Mononuclear cell (primary cell): ENCODE measurements around the gene SMIM43. TPM values are rescaled to one million over a fixed set of nuclear protein-coding genes. Genes with fewer than 3 reads are reported as not detected.

Experiments used
- H3K27me3 ChIP-seq: 2 replicates; pipeline ENCODE4 v1.6.0; 2011; ENCODE audit warnings: low read length, control low read depth; ENCODE audit not compliant: insufficient read depth
- H3K4me1 ChIP-seq: 2 replicates; pipeline ENCODE4 v1.5.1; 2011; ENCODE audit warnings: mild to moderate bottlenecking, low read length, control low read depth; ENCODE audit not compliant: insufficient read depth
- H3K4me3 ChIP-seq: 2 replicates; pipeline ENCODE4 v1.5.1; 2011; ENCODE audit warnings: mild to moderate bottlenecking, low read length, moderate library complexity
- H3K9me3 ChIP-seq: 2 replicates; pipeline ENCODE4 v1.5.1; 2011; ENCODE audit warnings: low read depth, mild to moderate bottlenecking, control low read depth, low read length
- total RNA-seq: library from RNA; depleted of rRNA; stranded (reverse); fragments of >200 nt; gene quantifications from one replicate; pipeline ENCODE4 v1.2.3, GENCODE V29; 2012

The SMIM43 gene
- total RNA-seq = not detected

DNA sequence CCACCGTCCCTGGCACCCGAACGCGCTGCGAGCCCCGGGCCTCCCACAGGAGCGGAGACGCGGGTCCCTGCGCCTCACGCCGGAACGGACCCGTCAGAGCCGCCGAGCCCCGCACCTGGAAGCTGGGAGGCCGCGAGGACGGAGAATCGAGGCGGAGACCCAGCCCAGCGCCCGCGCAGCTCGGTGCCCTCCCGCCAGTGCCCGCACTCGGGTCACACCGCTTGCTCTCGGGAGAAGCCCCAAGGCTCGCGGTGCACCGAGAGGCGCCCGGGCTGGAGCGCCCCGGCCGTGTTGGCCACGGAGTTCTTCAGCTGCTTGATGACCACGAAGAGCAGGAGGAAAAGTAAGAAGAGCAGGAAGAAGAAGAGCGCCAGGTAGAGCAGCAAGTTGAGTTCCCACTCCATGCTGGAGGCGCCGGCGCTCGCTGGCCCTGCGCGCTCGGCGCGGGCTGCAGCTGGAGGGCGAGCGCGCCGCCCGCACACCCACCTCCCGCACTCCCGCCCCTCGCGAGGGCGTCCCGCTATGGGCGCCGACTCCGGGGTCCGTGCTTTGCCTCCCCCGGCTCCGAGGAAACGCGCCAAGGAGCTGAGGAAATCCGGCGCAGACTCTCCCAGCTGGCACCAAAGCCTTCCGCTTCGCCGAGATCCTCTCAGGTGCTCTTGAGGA lies at the start of gene SMIM43:
TSS of gene SMIM43 (minus strand) at position 463 of the 666 bp plus-strand sequence. CDS start at position 404, 59 bp downstream.
- peaks cover 81% of the 10 kb centered on the region for H3K27me3 ChIP-seq
- no peak within 1 kb of the TSS for H3K4me3 ChIP-seq
- H3K9me3 ChIP-seq = no peaks in the 10 kb centered on the region
- no peaks in the 10 kb centered on the region for H3K4me1 ChIP-seq

DNA sequence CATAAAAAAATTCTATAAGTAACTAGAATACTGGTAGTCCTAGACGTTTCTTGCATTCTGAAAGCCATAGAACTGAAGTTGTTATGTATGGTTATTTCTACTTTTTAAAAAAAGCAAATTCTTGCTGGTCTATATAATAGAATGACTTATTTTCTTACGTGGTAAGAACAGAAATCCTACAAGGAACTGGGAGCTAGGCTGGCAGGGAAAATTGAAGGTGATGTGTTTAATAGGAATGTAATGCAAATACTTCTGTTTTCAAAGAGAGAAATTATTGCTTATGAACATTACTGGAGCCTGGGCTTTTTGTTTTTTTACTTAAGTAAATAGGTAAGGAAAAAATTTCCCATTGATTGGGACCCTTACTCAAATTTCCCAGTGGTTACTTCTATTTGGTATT lies 49.8 kb upstream of the SMIM43 start:
- Histone ChIP-seq H3K4me3 (no peak overlapping the region), H3K27me3 (no peaks in the 10 kb centered on the region), H3K9me3 (no peaks in the 10 kb centered on the region), H3K4me1 (no peaks in the 10 kb centered on the region)

DNA sequence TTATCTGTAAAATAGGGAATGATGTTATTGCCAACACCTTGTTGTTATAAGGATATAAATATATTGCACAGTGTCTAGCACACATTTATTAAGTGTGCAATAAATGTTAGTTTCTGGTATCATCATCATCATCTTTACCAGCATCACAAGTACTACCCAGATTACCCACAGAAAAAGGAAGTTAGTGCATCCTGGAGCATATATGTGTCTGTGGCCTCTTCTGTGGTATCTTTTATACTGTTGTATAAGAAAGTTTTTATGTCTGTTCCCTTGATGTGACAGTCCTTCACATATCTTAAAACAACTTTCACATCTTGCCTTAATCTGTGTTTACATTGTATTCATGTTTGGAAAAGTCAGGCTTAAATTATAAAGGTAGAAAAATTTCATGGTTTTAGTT lies 46.2 kb upstream of the SMIM43 start:
- Histone ChIP-seq H3K4me3 (no peak overlapping the region), H3K27me3 (no peaks in the 10 kb centered on the region), H3K4me1 (no peaks in the 10 kb centered on the region), H3K9me3 (no peaks in the 10 kb centered on the region)

DNA sequence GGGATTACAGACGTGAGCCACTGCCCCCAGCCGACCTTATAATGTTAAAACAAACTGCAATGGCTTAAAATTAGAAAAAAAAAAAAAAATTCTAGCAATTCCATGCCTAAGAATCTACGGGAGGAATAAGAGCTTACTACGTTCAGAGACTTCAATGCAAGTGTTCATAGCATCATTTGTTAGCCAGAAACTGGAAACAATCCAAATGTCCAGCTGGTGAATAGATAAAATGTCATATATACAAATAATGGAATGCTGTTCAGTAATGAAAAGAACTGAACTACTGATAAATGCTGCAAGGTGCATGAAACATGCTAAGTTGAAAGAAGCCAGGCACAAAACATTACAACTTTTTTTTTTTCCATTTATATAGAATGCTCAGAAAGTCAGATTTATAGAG lies 41.4 kb upstream of the SMIM43 start:
- Histone ChIP-seq H3K27me3 (no peaks in the 10 kb centered on the region), H3K4me1 (peaks cover 6% of the 10 kb centered on the region), H3K4me3 (no peak overlapping the region), H3K9me3 (no peaks in the 10 kb centered on the region)

DNA sequence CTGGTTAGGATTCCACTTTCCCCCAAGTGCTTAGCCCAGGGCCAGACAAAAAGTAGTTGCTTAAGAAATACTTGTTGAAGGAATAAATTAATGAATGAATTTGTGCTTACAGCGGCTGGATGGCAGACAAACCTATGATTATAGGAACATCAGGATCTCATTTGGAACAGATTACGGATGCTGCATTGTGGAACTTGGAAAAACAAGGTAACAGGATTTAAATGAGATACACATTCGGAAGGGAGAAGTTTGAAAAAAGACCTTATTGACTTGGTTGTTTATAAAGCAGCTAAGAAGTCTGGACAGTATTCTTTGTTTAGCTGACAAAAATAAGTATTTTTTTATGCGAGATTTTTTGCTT lies 36.7 kb upstream of the SMIM43 start:
- peak overlapping the region; percentile 89 for H3K4me3 ChIP-seq
- H3K27me3 ChIP-seq = no peaks in the 10 kb centered on the region
- H3K4me1 ChIP-seq = peaks cover 14% of the 10 kb centered on the region
- no peaks in the 10 kb centered on the region for H3K9me3 ChIP-seq

DNA sequence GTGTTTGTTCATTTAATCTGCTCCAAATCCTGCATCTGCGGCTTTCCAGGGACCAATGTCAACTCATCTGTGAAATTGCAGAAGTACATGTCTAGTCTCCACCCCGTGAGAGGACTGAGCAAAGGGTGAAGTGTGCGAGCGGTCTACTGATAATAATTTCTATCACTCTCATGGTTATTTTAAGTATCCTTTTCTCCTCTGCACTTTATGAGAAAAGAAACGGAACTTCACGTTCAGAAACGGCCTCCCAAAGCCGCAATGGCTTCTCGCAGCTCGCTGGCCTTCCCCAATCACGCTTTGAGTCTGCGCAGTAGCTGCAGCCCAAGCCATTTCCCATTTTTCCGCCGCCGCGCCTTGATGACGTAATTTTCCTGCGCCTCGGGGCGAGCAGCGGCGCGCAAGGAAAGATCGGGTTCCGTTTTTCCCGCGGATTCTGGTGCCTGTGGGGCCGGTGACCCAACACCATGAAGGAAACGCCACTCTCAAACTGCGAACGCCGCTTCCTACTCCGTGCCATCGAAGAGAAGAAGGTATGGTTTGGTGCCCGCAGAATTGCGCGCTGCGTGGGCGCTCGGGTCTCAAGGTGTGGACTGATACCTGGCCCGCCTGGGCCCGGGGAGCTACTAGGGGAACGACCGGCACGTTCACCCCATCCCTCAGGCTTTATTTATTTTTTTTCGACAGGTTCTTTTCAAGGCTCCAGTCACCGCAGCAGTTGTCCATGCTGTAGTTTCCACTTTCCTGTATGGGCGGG lies 36.2 kb upstream of the SMIM43 start, which contains the start of gene EXOSC9:
TSS of gene EXOSC9 (plus strand) at position 363 of the 754 bp plus-strand sequence. CDS start at position 465, 102 bp downstream.
- no peaks in the 10 kb centered on the region for H3K27me3 ChIP-seq
- H3K9me3 ChIP-seq = no peaks in the 10 kb centered on the region
- peak within 1 kb of the TSS; percentile 89 for H3K4me3 ChIP-seq
- H3K4me1 ChIP-seq = peaks cover 14% of the 10 kb centered on the region

DNA sequence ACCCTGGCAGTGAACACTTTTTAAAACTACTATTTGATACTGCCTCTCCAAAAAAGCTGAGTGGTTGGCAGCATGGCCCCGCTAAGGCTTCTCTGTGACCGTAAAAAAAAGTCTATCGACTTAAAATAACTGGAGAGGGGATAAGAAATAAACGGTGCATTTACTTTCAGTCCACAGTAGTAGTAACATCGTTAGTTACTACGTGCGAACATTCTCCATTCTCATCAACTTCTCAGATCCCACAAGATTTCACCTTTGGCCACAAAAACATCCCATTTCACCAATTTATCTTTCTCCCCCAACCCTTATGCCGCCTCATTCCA lies 35.6 kb upstream of the SMIM43 start:
- Histone ChIP-seq H3K4me3 (peak overlapping the region; percentile 89), H3K27me3 (no peaks in the 10 kb centered on the region), H3K4me1 (peaks cover 14% of the 10 kb centered on the region), H3K9me3 (no peaks in the 10 kb centered on the region)

DNA sequence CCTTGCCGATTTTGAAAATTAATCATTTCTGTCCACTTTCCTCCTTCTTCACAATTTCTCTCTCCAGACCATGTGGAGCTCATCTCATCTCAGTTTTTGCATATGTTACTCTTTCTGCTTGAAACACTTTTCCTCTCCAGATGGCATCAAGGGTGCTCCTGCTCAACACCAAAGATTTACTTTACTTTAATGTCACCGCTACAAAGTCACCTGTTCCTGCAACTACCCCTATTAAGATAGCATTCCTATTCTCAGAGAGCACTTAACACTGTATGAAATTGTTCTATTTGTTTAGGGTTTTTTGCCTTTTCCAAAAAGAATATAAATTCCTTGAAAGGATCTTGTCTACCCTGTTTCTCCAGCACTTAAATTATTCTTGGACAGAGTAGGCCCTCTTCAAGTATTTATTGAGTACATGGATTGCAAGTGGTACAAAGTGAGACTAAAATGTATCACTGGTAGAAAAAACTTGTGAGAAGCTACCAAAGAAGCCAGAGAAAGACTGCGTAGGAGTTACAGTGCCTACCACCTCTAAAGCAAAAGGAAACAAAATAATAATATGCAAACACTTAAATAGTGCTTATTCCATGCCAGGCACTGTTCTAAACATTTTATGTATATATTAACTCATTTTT lies 35.0 kb upstream of the SMIM43 start:
- no peaks in the 10 kb centered on the region for H3K9me3 ChIP-seq
- peaks cover 14% of the 10 kb centered on the region for H3K4me1 ChIP-seq
- no peaks in the 10 kb centered on the region for H3K27me3 ChIP-seq
- H3K4me3 ChIP-seq = no peak overlapping the region

DNA sequence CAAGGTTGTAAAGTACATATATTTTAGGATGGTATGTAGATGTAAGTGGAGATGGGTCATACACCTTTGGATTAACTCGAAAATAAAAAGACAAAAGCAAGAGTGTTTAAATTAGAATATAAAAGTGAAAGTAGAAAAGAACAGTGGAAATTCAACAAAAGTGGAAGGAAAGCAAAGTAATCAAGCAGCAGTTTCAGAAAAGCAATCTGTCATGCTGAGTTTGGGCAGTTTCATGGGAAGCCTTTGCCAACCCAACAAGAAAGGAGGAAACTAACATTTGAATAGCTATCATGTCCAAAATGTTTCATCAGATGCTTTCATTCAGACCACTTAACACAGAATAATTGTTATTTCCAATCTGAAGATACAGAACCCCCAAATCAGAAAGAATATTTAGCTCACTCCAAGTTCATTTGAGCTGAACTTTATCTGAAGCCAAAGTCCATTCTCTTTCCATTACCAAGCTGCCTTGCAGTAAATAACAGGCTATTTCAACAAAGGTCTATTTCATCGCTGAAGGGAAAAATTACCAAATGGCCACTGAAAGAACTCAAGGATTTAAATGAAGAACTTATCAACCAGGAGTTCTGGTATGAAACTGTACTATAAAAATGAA lies 34.4 kb upstream of the SMIM43 start:
- peaks cover 14% of the 10 kb centered on the region for H3K4me1 ChIP-seq
- no peaks in the 10 kb centered on the region for H3K9me3 ChIP-seq
- H3K27me3 ChIP-seq = peaks cover 2% of the 10 kb centered on the region
- H3K4me3 ChIP-seq = no peak overlapping the region

DNA sequence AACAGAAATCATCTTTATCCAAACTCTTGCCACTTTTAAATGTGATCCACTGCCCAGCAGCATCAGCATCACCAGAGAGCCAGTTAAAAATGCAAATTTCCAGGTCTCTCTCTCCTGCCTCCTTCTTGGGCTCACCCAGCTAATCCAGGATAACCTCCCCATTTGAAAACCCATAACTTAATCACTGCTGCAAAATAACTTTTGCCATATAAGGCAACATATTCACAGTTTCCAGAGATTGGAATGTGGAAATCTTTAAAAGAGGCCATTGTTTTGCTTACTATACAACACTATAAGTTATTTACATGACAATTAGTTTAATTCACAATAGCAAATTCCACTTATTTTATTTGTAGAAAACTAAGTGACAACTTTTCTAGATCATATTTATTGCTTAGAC lies 31.3 kb upstream of the SMIM43 start:
- Histone ChIP-seq H3K4me1 (peaks cover 8% of the 10 kb centered on the region), H3K4me3 (no peak overlapping the region), H3K9me3 (no peaks in the 10 kb centered on the region), H3K27me3 (peaks cover 7% of the 10 kb centered on the region)

DNA sequence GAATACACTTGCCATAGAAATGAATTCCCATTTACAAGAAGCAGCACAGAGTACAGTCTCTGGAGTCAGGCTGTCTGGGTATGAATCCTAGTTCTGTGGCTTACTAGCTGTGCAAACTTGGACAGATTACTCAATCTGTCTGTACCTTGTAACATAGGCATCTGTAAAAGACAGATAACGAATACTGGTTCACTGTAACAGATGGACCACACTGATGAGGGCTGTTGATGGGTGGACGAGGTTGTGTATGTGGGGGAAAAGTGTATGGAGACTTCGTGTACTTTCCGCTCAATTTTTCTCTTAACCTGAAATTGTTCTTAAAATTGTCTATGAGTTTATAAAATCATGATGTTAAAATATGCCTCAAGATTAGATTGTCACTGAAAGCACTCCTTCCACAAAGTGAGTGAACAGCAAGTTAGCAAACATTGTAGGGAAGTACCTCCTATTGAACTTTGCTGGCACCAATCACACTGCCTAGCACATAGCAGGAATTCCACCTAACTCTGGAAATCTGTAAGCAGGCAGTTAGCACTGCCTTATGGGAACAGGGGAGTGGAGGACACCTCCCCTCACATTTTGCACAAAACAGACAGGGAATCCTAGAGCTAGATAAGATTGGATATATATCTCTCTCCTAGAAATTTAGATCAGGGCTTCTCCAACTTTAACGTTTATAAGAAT lies 29.7 kb upstream of the SMIM43 start:
- H3K27me3 ChIP-seq = peaks cover 7% of the 10 kb centered on the region
- H3K4me3 ChIP-seq = no peak overlapping the region
- H3K4me1 ChIP-seq = peaks cover 3% of the 10 kb centered on the region
- no peaks in the 10 kb centered on the region for H3K9me3 ChIP-seq

DNA sequence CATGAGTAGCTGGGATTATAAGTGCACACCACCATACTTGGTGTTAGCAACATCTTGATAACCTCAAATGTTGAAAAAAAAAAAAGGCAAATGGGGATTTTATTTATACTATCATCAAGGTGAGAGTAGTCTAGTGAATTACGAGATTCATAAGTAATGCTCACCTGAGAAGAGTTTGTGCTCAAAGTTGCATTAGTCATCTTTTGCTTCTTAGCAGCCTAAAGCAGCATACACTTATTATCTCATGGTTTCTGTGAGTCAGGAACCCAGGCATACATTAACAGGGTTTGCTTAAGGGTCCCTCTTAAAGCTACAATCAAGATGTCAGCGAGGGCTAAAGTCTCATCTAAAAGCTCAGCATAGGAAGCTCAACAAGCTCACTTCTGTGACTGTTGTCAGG lies 28.0 kb upstream of the SMIM43 start:
- Histone ChIP-seq H3K27me3 (peaks cover 11% of the 10 kb centered on the region), H3K4me1 (no peaks in the 10 kb centered on the region), H3K4me3 (no peak overlapping the region), H3K9me3 (no peaks in the 10 kb centered on the region)

DNA sequence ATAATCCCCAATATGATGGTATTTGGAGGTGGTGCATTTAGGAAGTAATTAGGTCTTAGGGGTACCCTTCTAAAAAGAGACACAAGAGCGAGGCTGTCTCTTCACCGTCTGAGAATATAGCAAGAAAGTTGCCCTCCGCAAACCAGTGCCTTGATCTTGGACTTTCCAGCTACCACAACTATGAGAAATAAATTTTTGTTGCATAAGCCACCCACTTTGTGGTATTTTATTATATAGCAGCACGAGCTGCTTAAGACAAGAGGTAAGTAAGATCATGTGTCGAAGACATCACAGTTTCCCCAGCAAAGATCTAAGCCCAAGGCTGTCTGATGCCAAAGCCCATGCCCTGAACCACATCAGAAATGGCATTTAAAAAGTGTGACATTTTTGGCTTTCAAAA lies 26.5 kb upstream of the SMIM43 start:
- no peaks in the 10 kb centered on the region for H3K4me1 ChIP-seq
- H3K27me3 ChIP-seq = peaks cover 21% of the 10 kb centered on the region
- no peak overlapping the region for H3K4me3 ChIP-seq
- no peaks in the 10 kb centered on the region for H3K9me3 ChIP-seq

DNA sequence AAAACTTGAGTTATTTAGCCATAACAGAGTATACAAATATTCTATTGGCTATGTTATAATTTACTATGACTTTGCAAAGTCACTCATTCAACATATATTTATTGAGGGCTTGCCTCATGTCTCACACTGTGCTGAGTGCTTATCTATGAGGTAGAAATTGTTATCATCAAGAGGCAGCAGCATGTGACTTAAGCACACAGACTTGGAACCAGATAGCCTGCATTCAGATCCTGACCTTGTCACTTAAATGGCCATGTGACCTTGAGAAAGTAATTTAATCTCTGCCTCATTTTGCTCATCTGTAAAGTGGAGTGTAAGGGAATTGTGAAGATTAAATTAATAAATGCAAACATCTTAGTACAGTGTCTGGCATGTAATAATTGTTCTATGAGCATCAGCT lies 26.0 kb upstream of the SMIM43 start:
- no peak overlapping the region for H3K4me3 ChIP-seq
- no peaks in the 10 kb centered on the region for H3K4me1 ChIP-seq
- peaks cover 21% of the 10 kb centered on the region for H3K27me3 ChIP-seq
- no peaks in the 10 kb centered on the region for H3K9me3 ChIP-seq
